ENCODE measurements around the gene FAM110D.

The FAM110D gene

DNA sequence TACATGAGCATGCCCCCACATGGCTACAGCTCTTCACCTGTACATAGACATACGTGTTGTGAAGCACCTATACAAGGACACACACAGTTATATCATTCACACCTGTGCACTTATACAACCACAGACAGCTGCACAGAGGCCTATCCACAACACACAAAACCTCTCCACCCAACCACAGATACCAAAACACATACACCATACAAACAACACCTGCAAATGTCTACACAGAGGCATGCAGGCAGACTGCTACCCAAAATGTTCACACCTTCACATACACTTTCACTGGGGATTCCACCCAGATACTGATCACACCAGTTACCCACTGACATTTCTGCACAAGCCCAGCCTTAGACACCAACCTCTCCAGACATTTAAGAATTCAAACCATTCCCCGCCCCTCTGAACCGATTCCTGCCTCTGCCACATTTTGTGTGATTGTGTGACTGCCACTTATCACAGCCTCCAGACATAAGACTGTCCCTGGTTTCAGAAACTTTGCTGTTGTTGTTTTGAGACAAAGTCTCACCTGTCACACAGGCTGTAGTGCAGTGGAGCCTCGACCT is 7.9 kb downstream of the FAM110D start:
- H3K27ac Mint-ChIP-seq, result no peak overlapping the region
- no peaks in the 10 kb centered on the region for H3K9me3 Mint-ChIP-seq
- no peak for ATAC-seq
- peaks cover 27% of the 10 kb centered on the region for H3K4me1 Mint-ChIP-seq
- H3K27me3 Mint-ChIP-seq, result peaks cover 9% of the 10 kb centered on the region
- no peaks in the 10 kb centered on the region for H3K36me3 Mint-ChIP-seq
- H3K4me3 Mint-ChIP-seq, result no peak overlapping the region

DNA sequence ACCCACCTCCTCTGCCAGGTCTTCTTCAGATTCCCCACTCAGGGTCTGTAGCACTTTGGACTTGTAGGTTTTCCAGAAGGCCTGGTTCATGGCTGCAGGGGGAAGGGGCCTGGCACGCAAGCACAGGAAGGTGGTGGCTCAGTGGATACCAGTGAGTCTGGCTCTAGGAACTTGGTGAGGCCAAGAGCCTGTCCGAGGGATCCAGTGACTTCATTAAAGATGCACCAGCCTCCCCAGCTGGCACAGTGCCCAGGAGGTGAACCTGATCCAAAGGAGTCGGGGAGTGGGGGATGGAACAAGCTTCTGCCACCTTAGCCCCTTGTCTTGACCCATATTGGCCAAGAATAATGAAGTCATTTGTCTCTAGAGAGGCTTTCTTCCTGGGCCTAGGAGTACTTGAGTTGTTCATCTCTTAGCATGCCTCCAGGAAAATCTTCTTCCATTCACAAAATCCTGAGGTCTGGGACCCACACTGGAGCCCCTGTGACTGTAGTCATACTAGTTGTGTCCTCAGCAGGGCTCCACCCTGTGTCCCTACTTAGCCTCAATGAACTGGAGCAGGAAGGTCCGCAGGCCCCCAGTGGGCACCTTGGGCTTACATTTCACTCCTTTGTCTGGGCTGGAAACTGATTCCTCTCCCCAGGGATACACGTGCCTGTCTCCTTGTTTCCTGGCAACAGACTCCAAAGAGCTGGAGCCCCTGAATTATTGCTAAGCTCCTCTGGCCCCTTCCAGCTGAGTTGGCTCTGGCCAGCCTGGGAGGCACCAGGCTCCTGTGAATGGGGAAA is 9.7 kb downstream of the FAM110D start, which contains the start of gene C1orf232:
C1orf232 (minus strand) TSS at position 554 of the 788 bp plus-strand sequence; CDS start at position 90, 464 bp downstream.
- Mint-ChIP-seq H3K9me3 (no peaks in the 10 kb centered on the region), H3K36me3 (no peaks in the 10 kb centered on the region), H3K4me1 (peaks cover 21% of the 10 kb centered on the region), H3K27me3 (no peaks in the 10 kb centered on the region), H3K27ac (peak within 1 kb of the TSS; percentile 89), H3K4me3 (peak within 1 kb of the TSS; percentile 95)
- ATAC-seq, result no peak

DNA sequence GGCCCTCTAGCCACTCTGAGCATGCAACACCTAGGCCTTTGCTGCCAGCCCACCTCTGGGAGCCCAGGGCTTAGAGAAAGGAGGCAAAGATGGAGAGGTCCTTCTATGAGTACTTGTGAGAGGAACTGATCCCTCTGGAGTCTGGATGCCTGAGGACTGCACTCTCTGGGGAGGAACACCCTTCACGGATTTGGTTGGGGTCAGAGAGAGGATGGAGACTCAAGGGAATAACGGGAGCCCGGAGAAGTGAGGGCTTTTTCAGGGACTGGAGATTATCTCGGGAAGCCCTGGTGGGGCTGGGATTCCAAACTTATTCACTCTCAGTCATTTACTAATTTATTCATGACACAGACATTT is 10.3 kb downstream of the FAM110D start:
- no peak for ATAC-seq
- Mint-ChIP-seq H3K27ac (peak overlapping the region; percentile 89), H3K4me1 (peaks cover 21% of the 10 kb centered on the region), H3K36me3 (no peaks in the 10 kb centered on the region), H3K27me3 (no peaks in the 10 kb centered on the region), H3K9me3 (no peaks in the 10 kb centered on the region), H3K4me3 (peak overlapping the region; percentile 95)

DNA sequence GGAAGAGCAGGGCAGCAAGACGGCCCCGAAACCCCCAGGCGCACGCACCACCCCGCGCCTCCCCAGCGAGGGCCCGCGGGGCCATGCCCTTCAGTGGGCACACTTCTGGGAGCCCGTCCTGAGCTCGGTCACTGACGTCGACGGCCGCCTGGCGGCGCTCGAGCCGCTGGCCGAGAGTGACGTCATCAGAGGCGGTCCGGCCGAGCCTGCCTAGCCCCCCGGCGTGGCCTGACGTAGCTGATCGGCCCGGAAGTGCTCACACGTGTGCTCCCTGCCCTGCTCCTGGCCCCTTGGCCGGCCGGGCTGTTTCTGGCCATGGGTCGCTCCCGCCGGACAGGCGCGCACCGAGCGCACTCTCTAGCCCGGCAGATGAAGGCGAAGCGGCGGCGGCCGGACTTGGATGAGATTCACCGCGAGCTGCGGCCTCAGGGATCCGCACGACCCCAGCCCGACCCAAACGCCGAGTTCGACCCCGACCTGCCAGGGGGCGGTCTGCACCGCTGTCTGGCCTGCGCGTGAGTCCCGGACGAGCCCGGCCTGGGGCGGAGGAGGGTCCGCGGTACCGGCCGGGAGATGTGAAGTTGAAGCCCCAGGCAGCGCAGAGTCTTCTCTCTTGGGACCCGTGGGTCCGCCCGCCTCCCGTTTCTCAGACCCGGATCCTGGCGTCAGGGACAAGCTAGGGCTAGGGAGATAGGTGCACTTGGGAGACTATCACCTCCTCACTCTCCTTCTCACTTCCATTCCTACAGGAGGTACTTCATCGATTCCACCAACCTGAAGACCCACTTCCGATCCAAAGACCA is 11.0 kb downstream of the FAM110D start, which contains the start of gene ZNF593:
ZNF593 (plus strand) TSS at position 240 of the 803 bp plus-strand sequence; CDS start at position 316, 76 bp downstream.
- H3K27me3 Mint-ChIP-seq, result no peaks in the 10 kb centered on the region
- peak; percentile 96 for ATAC-seq
- peak within 1 kb of the TSS; percentile 95 for H3K4me3 Mint-ChIP-seq
- H3K9me3 Mint-ChIP-seq, result no peaks in the 10 kb centered on the region
- H3K36me3 Mint-ChIP-seq, result no peaks in the 10 kb centered on the region
- H3K4me1 Mint-ChIP-seq, result peaks cover 15% of the 10 kb centered on the region
- peak within 1 kb of the TSS; percentile 89 for H3K27ac Mint-ChIP-seq

DNA sequence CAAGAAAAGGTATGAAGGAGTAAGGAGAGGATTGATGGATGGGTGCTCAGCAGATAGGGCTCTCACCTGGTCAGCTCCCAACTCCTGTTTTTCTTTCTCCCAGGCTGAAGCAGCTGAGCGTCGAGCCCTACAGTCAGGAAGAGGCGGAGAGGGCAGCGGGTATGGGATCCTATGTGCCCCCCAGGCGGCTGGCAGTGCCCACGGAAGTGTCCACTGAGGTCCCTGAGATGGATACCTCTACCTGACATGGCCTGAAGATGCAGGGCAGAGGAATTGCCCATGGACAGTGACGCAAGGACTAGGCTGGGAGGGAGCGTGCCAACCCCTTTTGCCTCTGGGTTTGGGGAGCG is 11.6 kb downstream of the FAM110D start:
- Mint-ChIP-seq H3K9me3 (no peaks in the 10 kb centered on the region), H3K27me3 (no peaks in the 10 kb centered on the region), H3K36me3 (no peaks in the 10 kb centered on the region), H3K27ac (peak overlapping the region; percentile 89), H3K4me1 (peaks cover 14% of the 10 kb centered on the region), H3K4me3 (peak overlapping the region; percentile 95)
- ATAC-seq, result no peak

DNA sequence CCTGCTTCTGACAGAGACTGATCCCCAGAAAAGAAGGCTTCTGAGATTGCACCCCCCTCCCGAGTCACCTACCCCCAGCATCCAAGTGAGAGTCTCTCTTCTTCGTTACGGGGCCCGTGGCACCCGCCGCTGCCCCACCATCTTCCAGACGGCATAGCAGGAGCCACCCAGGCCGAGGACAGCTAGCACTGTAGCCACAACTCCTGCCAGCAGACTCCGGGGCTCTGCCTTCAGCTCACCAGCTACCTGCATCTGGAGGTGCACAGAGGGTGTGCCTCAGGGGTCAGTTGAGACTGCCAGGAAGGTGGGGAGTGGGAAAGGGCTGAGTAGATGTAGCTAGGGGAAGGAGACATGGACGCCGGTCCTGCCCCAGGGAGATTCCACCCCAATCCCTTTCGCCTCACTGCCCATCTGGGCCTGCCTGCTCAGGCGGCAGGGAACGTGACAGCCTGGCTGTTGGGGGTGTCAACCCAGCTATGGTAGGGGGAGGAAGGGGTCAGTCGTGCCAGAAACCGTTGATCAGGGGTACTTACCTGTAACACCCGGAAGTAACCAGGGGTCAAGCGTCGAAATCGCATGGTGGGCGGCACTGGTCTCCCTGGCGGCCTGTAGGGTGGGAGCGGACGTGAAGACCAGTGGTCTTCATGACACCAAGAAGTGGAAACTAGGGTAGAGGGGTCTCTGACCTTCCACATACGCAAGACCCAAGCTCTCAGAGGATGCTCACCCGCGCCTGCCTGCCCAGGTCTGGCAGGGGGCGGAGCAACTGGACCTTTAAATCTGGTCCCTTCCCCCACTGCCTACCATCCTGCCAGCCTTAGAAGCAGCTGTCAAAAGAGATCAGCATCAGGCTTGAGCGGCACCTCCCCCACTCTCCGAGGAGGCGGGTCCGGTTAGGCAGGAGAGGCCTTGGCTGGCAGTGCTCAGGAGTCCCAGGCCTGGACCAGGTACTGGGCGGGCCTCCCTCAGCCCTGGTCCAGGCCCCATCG is 12.5 kb downstream of the FAM110D start, which contains the start of gene ZNF593OS:
ZNF593OS (minus strand) TSS at position 749 of the 989 bp plus-strand sequence; CDS start at position 578, 171 bp downstream.
- H3K27me3 Mint-ChIP-seq, result no peaks in the 10 kb centered on the region
- H3K4me3 Mint-ChIP-seq, result peak within 1 kb of the TSS; percentile 95
- H3K36me3 Mint-ChIP-seq, result no peaks in the 10 kb centered on the region
- peak within 1 kb of the TSS; percentile 89 for H3K27ac Mint-ChIP-seq
- no peak for ATAC-seq
- peaks cover 14% of the 10 kb centered on the region for H3K4me1 Mint-ChIP-seq
- no peaks in the 10 kb centered on the region for H3K9me3 Mint-ChIP-seq

DNA sequence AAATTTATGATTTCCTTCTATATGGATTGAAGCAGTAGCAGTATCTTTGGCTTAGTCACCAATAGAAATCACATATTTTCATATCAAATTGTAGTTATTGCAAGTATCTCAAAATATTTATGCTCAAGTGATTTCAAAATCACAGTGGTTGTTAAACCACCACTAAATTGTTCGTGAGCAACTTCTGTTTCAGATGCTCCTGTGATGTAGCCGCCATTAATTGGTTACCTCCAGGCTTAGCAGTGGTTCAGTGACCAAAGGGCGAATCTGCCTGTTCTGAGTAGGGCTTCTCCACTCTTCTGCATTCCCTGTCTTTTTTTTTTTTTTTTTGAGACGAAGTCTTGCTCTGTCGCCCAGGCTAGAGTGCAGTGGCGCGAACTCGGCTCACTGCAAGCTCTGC is 16.5 kb downstream of the FAM110D start:
- no peaks in the 10 kb centered on the region for H3K9me3 Mint-ChIP-seq
- H3K27ac Mint-ChIP-seq, result no peak overlapping the region
- no peak overlapping the region for H3K4me3 Mint-ChIP-seq
- no peaks in the 10 kb centered on the region for H3K36me3 Mint-ChIP-seq
- no peak for ATAC-seq
- peaks cover 12% of the 10 kb centered on the region for H3K4me1 Mint-ChIP-seq
- no peaks in the 10 kb centered on the region for H3K27me3 Mint-ChIP-seq

DNA sequence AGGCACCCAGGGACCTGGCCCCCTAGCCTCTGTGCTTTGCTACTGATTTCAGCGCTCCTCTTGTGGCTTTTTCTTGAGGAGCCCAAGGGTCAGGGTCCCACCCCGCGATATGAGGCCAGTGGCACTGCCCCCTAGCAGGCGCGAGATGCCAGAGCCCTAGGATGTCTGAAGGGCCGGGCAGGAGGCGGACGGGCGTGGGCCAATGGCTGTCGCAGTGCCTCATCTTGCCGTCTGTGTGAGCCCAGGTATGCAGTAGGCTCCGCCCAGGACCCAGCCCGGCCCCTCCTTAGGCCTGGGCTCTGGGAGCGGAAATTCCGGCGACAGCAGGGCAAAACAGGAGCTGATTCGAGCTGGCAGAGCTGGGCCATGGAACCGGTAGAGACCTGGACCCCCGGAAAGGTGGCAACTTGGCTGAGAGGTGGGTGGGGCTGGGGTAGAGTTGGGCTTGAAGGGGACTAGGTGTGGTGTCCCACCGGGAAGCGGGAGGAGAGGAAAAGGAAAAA is 18.4 kb downstream of the FAM110D start, which contains the start of gene CNKSR1:
CNKSR1 (plus strand) TSS at position 310 of the 503 bp plus-strand sequence; CDS start at position 367, 57 bp downstream.
- no peak within 1 kb of the TSS for H3K27ac Mint-ChIP-seq
- no peak for ATAC-seq
- H3K4me3 Mint-ChIP-seq, result no peak within 1 kb of the TSS
- H3K36me3 Mint-ChIP-seq, result no peaks in the 10 kb centered on the region
- no peaks in the 10 kb centered on the region for H3K9me3 Mint-ChIP-seq
- H3K27me3 Mint-ChIP-seq, result no peaks in the 10 kb centered on the region
- H3K4me1 Mint-ChIP-seq, result no peaks in the 10 kb centered on the region

DNA sequence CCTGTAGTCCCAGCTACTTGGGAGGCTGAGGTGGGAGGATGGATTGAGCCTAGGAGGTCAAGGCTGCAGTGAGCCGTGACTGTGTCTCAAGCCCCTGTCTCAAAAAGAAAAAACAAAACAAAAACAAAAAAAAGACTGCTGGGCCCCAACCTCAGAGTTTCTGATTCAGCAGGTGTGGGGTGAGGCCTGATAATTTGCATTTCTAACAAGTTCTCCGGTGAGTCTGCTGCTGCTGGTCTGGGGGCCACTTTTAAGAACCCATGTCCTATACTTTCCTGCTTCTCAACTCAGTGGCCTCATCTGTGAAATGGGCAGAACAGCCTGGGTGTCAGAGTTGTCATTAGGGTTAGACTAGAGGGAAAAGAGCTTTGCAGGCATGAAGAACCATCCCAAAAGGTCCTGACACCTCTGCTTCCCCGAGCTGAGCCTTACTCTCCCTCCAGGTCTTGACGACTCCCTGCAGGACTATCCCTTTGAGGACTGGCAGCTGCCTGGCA is 21.2 kb downstream of the FAM110D start:
- no peak for ATAC-seq
- H3K36me3 Mint-ChIP-seq, result no peaks in the 10 kb centered on the region
- H3K9me3 Mint-ChIP-seq, result no peaks in the 10 kb centered on the region
- H3K4me1 Mint-ChIP-seq, result no peaks in the 10 kb centered on the region
- H3K4me3 Mint-ChIP-seq, result no peak overlapping the region
- H3K27me3 Mint-ChIP-seq, result no peaks in the 10 kb centered on the region
- no peak overlapping the region for H3K27ac Mint-ChIP-seq

DNA sequence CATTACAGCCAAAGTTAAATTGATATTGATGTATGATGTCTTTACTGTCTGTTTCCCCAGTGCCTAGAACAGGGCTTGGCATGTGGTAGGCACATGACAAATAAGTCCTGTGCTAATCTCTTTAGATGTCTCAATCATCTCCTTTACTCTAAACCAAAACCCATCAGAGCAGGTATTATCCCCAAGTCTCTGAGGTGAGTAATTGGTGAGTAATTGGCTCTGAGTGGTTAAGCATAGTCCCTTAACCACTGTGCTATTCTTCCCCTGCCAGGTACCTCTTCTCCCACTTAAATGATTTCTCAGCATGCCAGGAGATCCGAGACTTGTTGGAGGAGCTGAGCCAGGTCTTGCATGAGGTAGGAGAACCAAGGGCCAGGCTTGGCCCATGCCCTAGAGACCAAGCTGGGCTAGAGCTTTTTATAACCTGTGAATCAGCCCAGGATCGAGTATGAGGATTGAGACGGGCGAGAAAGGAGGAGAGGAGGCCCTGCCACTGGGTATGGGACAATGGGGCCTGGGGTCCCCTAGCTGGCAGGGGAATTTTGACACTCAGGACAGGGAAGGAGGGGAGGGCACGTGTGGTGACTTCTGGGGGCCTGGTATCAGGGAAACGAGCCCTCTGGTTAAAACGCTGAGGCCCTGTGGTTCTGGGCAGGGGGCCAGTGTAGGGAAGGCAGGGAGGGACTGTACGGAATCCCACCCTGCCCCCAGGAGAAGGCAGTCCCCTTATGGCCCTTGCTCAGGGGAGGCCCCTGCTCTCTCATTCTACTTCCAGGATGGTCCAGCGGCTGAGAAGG is 22.9 kb downstream of the FAM110D start:
- peak; percentile 40 for ATAC-seq
- Mint-ChIP-seq H3K27me3 (no peaks in the 10 kb centered on the region), H3K4me3 (no peak overlapping the region), H3K27ac (no peak overlapping the region), H3K36me3 (no peaks in the 10 kb centered on the region), H3K4me1 (no peaks in the 10 kb centered on the region), H3K9me3 (no peaks in the 10 kb centered on the region)

DNA sequence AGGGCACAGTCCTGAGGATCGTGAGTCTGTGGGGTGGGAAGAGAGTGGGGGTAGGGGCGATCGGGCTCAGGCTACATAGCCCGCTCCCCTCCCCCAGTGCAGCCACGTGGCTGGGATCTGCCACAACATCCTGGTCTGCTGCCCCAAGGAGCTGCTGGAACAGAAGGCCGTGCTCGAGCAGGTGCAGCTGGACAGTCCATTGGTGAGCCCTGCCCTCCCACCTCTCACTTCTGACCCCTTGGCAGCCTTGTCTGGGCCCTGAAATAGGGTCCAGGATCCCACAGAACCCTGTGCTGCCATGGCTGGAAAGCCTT is 23.5 kb downstream of the FAM110D start:
- H3K27ac Mint-ChIP-seq, result no peak overlapping the region
- H3K9me3 Mint-ChIP-seq, result no peaks in the 10 kb centered on the region
- H3K36me3 Mint-ChIP-seq, result no peaks in the 10 kb centered on the region
- H3K27me3 Mint-ChIP-seq, result no peaks in the 10 kb centered on the region
- ATAC-seq, result no peak
- no peaks in the 10 kb centered on the region for H3K4me1 Mint-ChIP-seq
- no peak overlapping the region for H3K4me3 Mint-ChIP-seq

DNA sequence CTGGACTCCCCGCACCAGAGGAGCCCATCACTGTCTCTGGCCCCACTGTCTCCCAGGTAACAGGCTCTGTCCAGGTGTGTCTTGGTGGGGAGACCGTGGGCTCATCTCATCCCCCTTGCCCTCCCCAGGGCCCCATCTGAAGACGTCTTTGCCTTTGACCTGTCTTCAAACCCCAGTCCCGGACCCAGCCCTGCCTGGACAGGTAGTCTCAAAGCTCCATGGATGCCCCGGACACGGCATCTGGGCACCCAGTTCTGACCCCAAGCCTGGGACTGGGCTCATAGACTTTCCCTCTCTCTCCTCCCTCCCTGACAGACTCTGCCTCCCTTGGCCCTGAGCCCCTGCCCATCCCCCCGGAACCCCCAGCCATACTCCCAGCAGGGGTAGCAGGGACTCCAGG is 25.2 kb downstream of the FAM110D start:
- H3K27ac Mint-ChIP-seq, result no peak overlapping the region
- H3K9me3 Mint-ChIP-seq, result no peaks in the 10 kb centered on the region

DNA sequence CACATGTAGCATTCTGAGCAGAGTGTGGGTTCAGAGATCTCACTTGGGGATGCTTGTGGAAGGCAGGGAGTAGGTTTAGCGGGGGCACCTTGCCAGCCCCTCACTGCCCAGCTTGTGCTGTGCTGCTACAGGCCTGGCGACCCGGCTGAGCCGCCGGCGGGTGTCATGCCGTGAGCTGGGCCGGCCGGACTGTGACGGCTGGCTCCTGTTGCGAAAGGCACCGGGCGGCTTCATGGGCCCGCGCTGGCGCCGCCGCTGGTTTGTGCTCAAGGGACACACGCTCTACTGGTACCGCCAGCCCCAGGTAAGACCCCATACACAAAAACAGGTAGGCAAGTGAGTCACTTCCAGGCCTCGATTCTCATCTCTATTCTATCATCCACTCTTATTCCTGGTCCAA is 26.0 kb downstream of the FAM110D start:
- H3K4me1 Mint-ChIP-seq, result no peaks in the 10 kb centered on the region
- no peaks in the 10 kb centered on the region for H3K9me3 Mint-ChIP-seq
- H3K27me3 Mint-ChIP-seq, result no peaks in the 10 kb centered on the region
- ATAC-seq, result no peak
- no peaks in the 10 kb centered on the region for H3K36me3 Mint-ChIP-seq
- H3K27ac Mint-ChIP-seq, result no peak overlapping the region
- no peak overlapping the region for H3K4me3 Mint-ChIP-seq

More for the DNA sequence above, 25.2 kb downstream of the FAM110D start:
- no peaks in the 10 kb centered on the region for H3K27me3 Mint-ChIP-seq
- no peak overlapping the region for H3K4me3 Mint-ChIP-seq
- no peak for ATAC-seq
- no peaks in the 10 kb centered on the region for H3K36me3 Mint-ChIP-seq
- no peaks in the 10 kb centered on the region for H3K4me1 Mint-ChIP-seq

Data from stimulated activated memory B cell treated with anti-CD40 and anti-IgM and Interleukin-4, amounts not matched to agents 10 μg/mL and 1 μg/mL and 100 μg/mL, for 72 hours (primary cell).